ENCODE results near the gene MT1E.

GRCh38 chr16:56630134-56630533, 4.6 kb downstream of the MT1E start:
- TF ChIP-seq CTCF (conservative IDR thresholded peaks at IDR 0.05; ENCODE audit: low read depth, low read length): no peak
- no peak for TF ChIP-seq EZH2phosphoT487 (IDR thresholded peaks at IDR 0.05; ENCODE audit: borderline replicate concordance, low read length)

Data from PC-3 (cell line).